DND-41 (cell line): ENCODE measurements around the gene VWC2L.

ENCODE experiments used
- ATAC-seq: fragments of 200-7000 bp; cut with Tn5 transposase; 3 replicates; pipeline ENCODE4 v1.9.1; 2021; ENCODE audit warnings: low read depth; ENCODE audit not compliant: insufficient read depth
- DNase-seq: peaks from one replicate; pipeline ENCODE4 v3.0.0-alpha.2; 2020
- H2AFZ ChIP-seq: 2 replicates; pipeline ENCODE4 v1.6.0; 2012; ENCODE audit warnings: low read depth, low read length
- H3K27ac ChIP-seq: 2 replicates; pipeline ENCODE4 v1.5.1; 2012; ENCODE audit warnings: low read length, inconsistent platforms
- H3K27me3 ChIP-seq: fragments of 200-600 bp; sonication (generic); 2 replicates; pipeline ENCODE4 v1.6.0; 2012; ENCODE audit warnings: low read length, mild to moderate bottlenecking, inconsistent platforms; ENCODE audit not compliant: insufficient read depth, poor library complexity
- H3K36me3 ChIP-seq: 2 replicates; pipeline ENCODE4 v1.5.1; 2012; ENCODE audit warnings: low read length, inconsistent platforms; ENCODE audit not compliant: insufficient read depth
- H3K4me1 ChIP-seq: 2 replicates; pipeline ENCODE4 v1.5.1; 2012; ENCODE audit warnings: mild to moderate bottlenecking, low read length; ENCODE audit not compliant: insufficient read depth
- H3K4me2 ChIP-seq: 2 replicates; pipeline ENCODE4 v1.6.0; 2012; ENCODE audit warnings: mild to moderate bottlenecking, moderate library complexity, low read length, inconsistent platforms; ENCODE audit not compliant: insufficient read depth
- H3K4me3 ChIP-seq, 2 experiments: fragments of 200-600 bp in 1 of 2; shearing (Covaris generic) in 1 of 2; 2 replicates each; pipeline ENCODE4 v1.5.1; 2012 to 2016; ENCODE audit warnings: inconsistent platforms in 2 of 2, low read length in 2 of 2, mild to moderate bottlenecking in 2 of 2, low read depth in 1 of 2, moderate library complexity in 1 of 2
- H3K79me2 ChIP-seq: 2 replicates; pipeline ENCODE4 v1.6.0; 2012; ENCODE audit warnings: low read length, inconsistent platforms; ENCODE audit not compliant: insufficient read depth
- H3K9ac ChIP-seq: 2 replicates; pipeline ENCODE4 v1.6.0; 2012; ENCODE audit warnings: low read depth, mild to moderate bottlenecking, inconsistent platforms, low read length, moderate library complexity
- H3K9me3 ChIP-seq: 2 replicates; pipeline ENCODE4 v1.5.1; 2012; ENCODE audit warnings: low read length, moderate library complexity, mild to moderate bottlenecking, inconsistent platforms; ENCODE audit not compliant: insufficient read depth, severe bottlenecking
- H4K20me1 ChIP-seq: 2 replicates; pipeline ENCODE4 v1.6.0; 2012; ENCODE audit warnings: low read length; ENCODE audit not compliant: insufficient read depth
- CTCF ChIP-seq: IDR thresholded peaks from 2 replicates; pipeline ENCODE4 v1.5.1; 2012; ENCODE audit warnings: borderline replicate concordance, low read length, moderate library complexity, mild to moderate bottlenecking; ENCODE audit not compliant: poor library complexity, severe bottlenecking; ENCODE audit errors: extremely low read depth
- EZH2 ChIP-seq: IDR thresholded peaks from 3 replicates; pipeline ENCODE4 v1.6.1; 2012; ENCODE audit warnings: borderline replicate concordance, low read depth, mild to moderate bottlenecking, moderate library complexity, low read length, inconsistent platforms; ENCODE audit not compliant: severe bottlenecking

Gene VWC2L

GRCh38 chr2:214504599-214505376 lies 93.9 kb downstream of the VWC2L start:
- no peaks in the 10 kb centered on the region for H3K27me3 ChIP-seq
- DNase-seq = no peak
- H3K9me3 ChIP-seq = no peaks in the 10 kb centered on the region
- no peaks in the 10 kb centered on the region for H3K79me2 ChIP-seq
- H3K36me3 ChIP-seq = no peaks in the 10 kb centered on the region
- H3K4me3 ChIP-seq = no peak overlapping the region
- TF ChIP-seq EZH2 (no peak), CTCF (no peak)
- H3K4me1 ChIP-seq = no peaks in the 10 kb centered on the region
- no peak overlapping the region for H3K27ac ChIP-seq
- no peak for ATAC-seq
- no peak overlapping the region for H3K9ac ChIP-seq
- no peak overlapping the region for H2AFZ ChIP-seq
- H4K20me1 ChIP-seq = no peaks in the 10 kb centered on the region
- no peak overlapping the region for H3K4me2 ChIP-seq

- Histone ChIP-seq H3K27ac (no peak overlapping the region), H3K4me1 (no peaks in the 10 kb centered on the region), H3K27me3 (no peaks in the 10 kb centered on the region), H2AFZ (no peak overlapping the region), H3K79me2 (no peaks in the 10 kb centered on the region), H3K4me3 (no peak overlapping the region), H3K9ac (no peak overlapping the region), H3K36me3 (no peaks in the 10 kb centered on the region), H3K9me3 (no peaks in the 10 kb centered on the region), H4K20me1 (no peaks in the 10 kb centered on the region), H3K4me2 (no peak overlapping the region)
- TF ChIP-seq CTCF = no peak
- TF ChIP-seq EZH2 = no peak
- no peak for ATAC-seq
- no peak for DNase-seq
These were observed 96.2 kb downstream of the VWC2L start for GRCh38 chr2:214507032-214507431.

GRCh38 chr2:214514704-214515103 lies 103.8 kb downstream of the VWC2L start:
- Histone ChIP-seq H4K20me1 (no peaks in the 10 kb centered on the region), H2AFZ (no peak overlapping the region), H3K36me3 (no peaks in the 10 kb centered on the region), H3K9ac (no peak overlapping the region), H3K79me2 (no peaks in the 10 kb centered on the region), H3K27ac (no peak overlapping the region), H3K4me2 (no peak overlapping the region), H3K4me1 (no peaks in the 10 kb centered on the region), H3K4me3 (no peak overlapping the region), H3K27me3 (no peaks in the 10 kb centered on the region), H3K9me3 (no peaks in the 10 kb centered on the region)
- TF ChIP-seq CTCF (no peak), EZH2 (no peak)
- no peak for DNase-seq
- ATAC-seq = no peak
